ENCODE results near the gene RNASET2.

DNA sequence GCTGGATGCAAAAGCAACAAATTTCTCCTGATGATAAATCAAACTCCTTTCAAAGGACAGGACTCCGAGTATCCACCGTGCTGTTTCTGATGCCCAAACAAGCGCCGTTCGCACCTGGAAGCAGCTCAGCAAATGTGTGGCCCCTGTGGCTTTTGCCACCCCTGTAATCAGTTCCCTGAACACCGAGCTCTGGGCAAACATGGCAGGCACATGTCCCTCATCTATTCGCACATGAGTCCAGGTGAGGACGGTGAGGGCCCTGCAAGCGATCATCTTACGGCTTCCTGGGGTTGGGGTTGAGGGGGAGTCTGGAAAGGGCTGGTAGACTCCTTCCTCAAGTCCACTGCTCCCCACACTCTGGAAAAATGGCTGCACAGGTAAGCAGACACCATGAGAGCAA is 23.7 kb downstream of the RNASET2 start:
- TF ChIP-seq CTCF (IDR thresholded peaks at IDR 0.05; ENCODE audit: insufficient read depth, low read depth, low read length) (no peak), EZH2 (IDR thresholded peaks at IDR 0.05; ENCODE audit: insufficient read depth, low read length) (no peak)

Measured in astrocyte (in vitro differentiated cells and primary cell).